K562 (cell line): ENCODE results near the gene BNIP5. TPM values are rescaled to one million over a fixed set of nuclear protein-coding genes. Genes with fewer than 3 reads are reported as not detected.

Experiments
- ASH1L ChIP-seq: fragments of 450-650 bp; IDR thresholded peaks from 2 replicates; pipeline ENCODE4 v1.6.1; 2018; ENCODE audit warnings: borderline replicate concordance, mild to moderate bottlenecking, low read depth; ENCODE audit not compliant: partially characterized antibody
- BCOR ChIP-seq: fragments of 450-650 bp; IDR thresholded peaks from 2 replicates; pipeline ENCODE4 v1.6.1; 2016
- CBX2 ChIP-seq: fragments of 200-600 bp; sonication (generic); IDR thresholded peaks from one replicate; pipeline ENCODE4 v1.6.1; 2012; ENCODE audit warnings: mild to moderate bottlenecking, low read length, inconsistent platforms; ENCODE audit not compliant: insufficient read depth, poor library complexity, severe bottlenecking
- CCAR2 ChIP-seq: fragments of 200-400 bp; formaldehyde crosslinking; IDR thresholded peaks from 2 replicates; pipeline ENCODE4 v1.6.1; 2017; ENCODE audit warnings: mild to moderate bottlenecking, low read depth, low read length
- FOSL1 ChIP-seq: fragments of 200-800 bp; sonication (Bioruptor generic); conservative IDR thresholded peaks from 2 replicates; pipeline ENCODE4 v1.6.1; 2016; ENCODE audit warnings: missing genetic modification characterization, missing compliant biosample characterization
- GATAD2A ChIP-seq: fragments of 450-650 bp; IDR thresholded peaks from 2 replicates; pipeline ENCODE4 v1.6.1; 2017
- HMG20B ChIP-seq: fragments of 250-450 bp; sonication (Bioruptor Pico); IDR thresholded peaks from 2 replicates; pipeline ENCODE4 v1.5.0; 2021; ENCODE audit warnings: mild to moderate bottlenecking
- MYBL2 ChIP-seq, 2 experiments: fragments of 450-650 bp in 1 of 2; sonication (generic) in 1 of 2; formaldehyde crosslinking in 1 of 2; IDR thresholded peaks; 2 replicates each; pipeline versions ENCODE4 v1.6.1 to v1.8.1; 2017 to 2022; ENCODE audit warnings: borderline replicate concordance in 1 of 2, inconsistent platforms in 1 of 2, low read depth in 1 of 2, mild to moderate bottlenecking in 1 of 2, missing genetic modification reagents in 1 of 2, moderate library complexity in 1 of 2
- MYC ChIP-seq, 2 experiments: fragments of 250-450 bp in 1 of 2; sonication (Bioruptor Pico) in 1 of 2; IDR thresholded peaks; 2 replicates each; pipeline versions ENCODE4 v1.5.1 to v1.6.1; 2012 to 2021; ENCODE audit warnings: low read depth in 2 of 2, borderline replicate concordance in 1 of 2, improper control_type of control experiment in 1 of 2, low read length in 1 of 2, mild to moderate bottlenecking in 1 of 2, moderate library complexity in 1 of 2
- NFE2 ChIP-seq: IDR thresholded peaks from 2 replicates; pipeline ENCODE4 v1.6.1; 2014; ENCODE audit warnings: antibody characterized with exemption, low read depth
- NRF1 ChIP-seq, 2 experiments: fragments of 450-650 bp; IDR thresholded peaks in 1 of 2; conservative IDR thresholded peaks in 1 of 2; 2 replicates each; pipeline ENCODE4 v1.6.1; 2014; ENCODE audit warnings: mild to moderate bottlenecking in 2 of 2
- RBM25 ChIP-seq: fragments of 200-400 bp; formaldehyde crosslinking; IDR thresholded peaks from 2 replicates; pipeline ENCODE4 v1.6.1; 2018; ENCODE audit warnings: low read length, low read depth, moderate library complexity; ENCODE audit not compliant: severe bottlenecking
- SRSF3 ChIP-seq: fragments of 200-400 bp; formaldehyde crosslinking; IDR thresholded peaks from 2 replicates; pipeline ENCODE4 v1.6.1; 2016; ENCODE audit warnings: mild to moderate bottlenecking, low read length, moderate library complexity; ENCODE audit not compliant: insufficient read depth
- TAF1 ChIP-seq: IDR thresholded peaks from 2 replicates; pipeline ENCODE4 v1.6.1; 2011; ENCODE audit warnings: mild to moderate bottlenecking, low read length, moderate library complexity; ENCODE audit not compliant: insufficient read depth, control insufficient read depth, severe bottlenecking; ENCODE audit errors: extremely low read depth
- TSHZ1 ChIP-seq: fragments of 250-450 bp; sonication (Bioruptor Pico); IDR thresholded peaks from 2 replicates; pipeline ENCODE4 v1.4.0; 2020; ENCODE audit warnings: mild to moderate bottlenecking, moderate library complexity
- WHSC1 ChIP-seq: IDR thresholded peaks from one replicate; pipeline ENCODE4 v1.6.1; 2012; ENCODE audit warnings: low read length, control low read depth, inconsistent platforms
- ZNF23 ChIP-seq: fragments of 250-450 bp; sonication (Bioruptor Pico); IDR thresholded peaks from 2 replicates; pipeline ENCODE4 v1.4.0; 2020; ENCODE audit warnings: mild to moderate bottlenecking
- ZNF232 ChIP-seq: sonication (generic); formaldehyde crosslinking; IDR thresholded peaks from 2 replicates; pipeline ENCODE4 v1.8.0; 2022; ENCODE audit warnings: mild to moderate bottlenecking, missing genetic modification reagents
- ZNF354B ChIP-seq: fragments of 250-450 bp; sonication (Bioruptor Pico); IDR thresholded peaks from 2 replicates; pipeline ENCODE4 v1.4.0; 2020
- ZNF445 ChIP-seq: fragments of 250-450 bp; sonication (Bioruptor Pico); IDR thresholded peaks from 2 replicates; pipeline ENCODE4 v1.4.0; 2020; ENCODE audit warnings: low read depth, mild to moderate bottlenecking, moderate library complexity
- ZNF584 ChIP-seq: fragments of 200-800 bp; sonication (Bioruptor generic); IDR thresholded peaks from 2 replicates; pipeline ENCODE4 v1.6.1; 2016; ENCODE audit warnings: low read depth, mild to moderate bottlenecking, missing genetic modification characterization, missing compliant biosample characterization
- ZNF778 ChIP-seq: fragments of 450-650 bp; formaldehyde crosslinking; IDR thresholded peaks from 2 replicates; pipeline ENCODE4 v1.4.0; 2020; ENCODE audit warnings: mild to moderate bottlenecking, moderate library complexity
- ZNF780A ChIP-seq: fragments of 250-450 bp; sonication (Bioruptor Pico); IDR thresholded peaks from 2 replicates; pipeline ENCODE4 v1.5.0; 2021; ENCODE audit warnings: mild to moderate bottlenecking
- ZSCAN29 ChIP-seq: fragments of 450-650 bp; IDR thresholded peaks from 2 replicates; pipeline ENCODE4 v1.6.1; 2017
- polyA plus RNA-seq, 8 experiments: library from polyadenylated mRNA; depleted of rRNA in 4 of 8; stranded (reverse) in 5 of 8; unstranded in 3 of 8; fragments of >200 nt; fragmentation: Nextera tagmentation in 2 of 8; fragmentation: Illumina TruSeq in 1 of 8; extraction: Ambion mirVana in 2 of 8; extraction: Trizol in 1 of 8; gene quantifications; 2 replicates each; pipeline versions ENCODE4 v1.2.1 to v1.2.3, GENCODE V29; 2011 to 2014; ENCODE audit warnings: inconsistent platforms in 1 of 8, missing spikeins in 1 of 8
- total RNA-seq, 7 experiments: library from RNA; depleted of rRNA in 6 of 7; stranded (reverse); fragments of >200 nt in 6 of 7; fragmentation: Illumina TruSeq in 2 of 7; extraction: Trizol in 2 of 7; gene quantifications; 2 replicates each; pipeline versions ENCODE4 v1.2.1 to v1.2.3, GENCODE V29; 2011 to 2021; ENCODE audit warnings: low replicate concordance in 1 of 7
- TF ChIP-seq, protein P1 (sequence below): IDR thresholded peaks from 3 replicates; pipeline ENCODE4 v1.6.1; 2011; ENCODE audit warnings: borderline replicate concordance, mild to moderate bottlenecking, moderate library complexity; ENCODE audit not compliant: insufficient read length; ENCODE audit errors: extremely low read depth

BNIP5 gene
- total and polyA plus RNA-seq, 9 of the 15 experiments (the other 6 are each of a cell fraction or from before 2014, with no cell fraction given), result not detected

- no peak for TF ChIP-seq NRF1 (conservative IDR thresholded peaks at IDR 0.05 in 1 of 2, IDR thresholded peaks at IDR 0.05 in 1 of 2)
- TF ChIP-seq, protein P1, sequence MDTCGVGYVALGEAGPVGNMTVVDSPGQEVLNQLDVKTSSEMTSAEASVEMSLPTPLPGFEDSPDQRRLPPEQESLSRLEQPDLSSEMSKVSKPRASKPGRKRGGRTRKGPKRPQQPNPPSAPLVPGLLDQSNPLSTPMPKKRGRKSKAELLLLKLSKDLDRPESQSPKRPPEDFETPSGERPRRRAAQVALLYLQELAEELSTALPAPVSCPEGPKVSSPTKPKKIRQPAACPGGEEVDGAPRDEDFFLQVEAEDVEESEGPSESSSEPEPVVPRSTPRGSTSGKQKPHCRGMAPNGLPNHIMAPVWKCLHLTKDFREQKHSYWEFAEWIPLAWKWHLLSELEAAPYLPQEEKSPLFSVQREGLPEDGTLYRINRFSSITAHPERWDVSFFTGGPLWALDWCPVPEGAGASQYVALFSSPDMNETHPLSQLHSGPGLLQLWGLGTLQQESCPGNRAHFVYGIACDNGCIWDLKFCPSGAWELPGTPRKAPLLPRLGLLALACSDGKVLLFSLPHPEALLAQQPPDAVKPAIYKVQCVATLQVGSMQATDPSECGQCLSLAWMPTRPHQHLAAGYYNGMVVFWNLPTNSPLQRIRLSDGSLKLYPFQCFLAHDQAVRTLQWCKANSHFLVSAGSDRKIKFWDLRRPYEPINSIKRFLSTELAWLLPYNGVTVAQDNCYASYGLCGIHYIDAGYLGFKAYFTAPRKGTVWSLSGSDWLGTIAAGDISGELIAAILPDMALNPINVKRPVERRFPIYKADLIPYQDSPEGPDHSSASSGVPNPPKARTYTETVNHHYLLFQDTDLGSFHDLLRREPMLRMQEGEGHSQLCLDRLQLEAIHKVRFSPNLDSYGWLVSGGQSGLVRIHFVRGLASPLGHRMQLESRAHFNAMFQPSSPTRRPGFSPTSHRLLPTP, result no peak
- no peak for TF ChIP-seq TAF1
- no peak for TF ChIP-seq CBX2
- no peak for TF ChIP-seq HMG20B
- TF ChIP-seq ZNF354B (CRISPR knock-in tag), result no peak
- TF ChIP-seq BCOR, result peak; percentile 97
- TF ChIP-seq ZNF584 (CRISPR knock-in tag), result no peak
- TF ChIP-seq WHSC1, result no peak
- no peak for TF ChIP-seq ZSCAN29
- TF ChIP-seq ZNF23 (CRISPR knock-in tag), result no peak
- no peak for TF ChIP-seq ZNF232
- no peak for TF ChIP-seq SRSF3
- TF ChIP-seq ZNF780A, result no peak
- no peak for TF ChIP-seq ZNF778 (CRISPR knock-in tag)
- TF ChIP-seq MYBL2 (IDR thresholded peaks at IDR 0.05; ENCODE audit: low read depth), result no peak
- no peak for TF ChIP-seq MYBL2 (CRISPR knock-in tag; IDR thresholded peaks at IDR 0.05; ENCODE audit: borderline replicate concordance)
- TF ChIP-seq RBM25, result peak; percentile 98
- TF ChIP-seq NFE2, result no peak
- TF ChIP-seq TSHZ1 (CRISPR knock-in tag), result no peak
- no peak for TF ChIP-seq ASH1L
- no peak for TF ChIP-seq FOSL1
- TF ChIP-seq GATAD2A, result no peak
- no peak for TF ChIP-seq MYC (IDR thresholded peaks at IDR 0.05; ENCODE audit: low read depth, low read length)
- no peak for TF ChIP-seq MYC (CRISPR knock-in tag; IDR thresholded peaks at IDR 0.05; ENCODE audit: borderline replicate concordance, low read depth)
- TF ChIP-seq CCAR2, result no peak
- no peak for TF ChIP-seq ZNF445 (CRISPR knock-in tag)
These were observed 34.0 kb upstream of the BNIP5 start (continued) for GRCh38 chr6:36370638-36371037.
